AG04449 (cell line): ENCODE data around the gene MYBPC3.

Experiments used
- CTCF ChIA-PET: fragments of 350-600 bp; formaldehyde crosslinking; extraction: SDS; loops from one replicate; lab custom pipeline; 2021; ENCODE audit warnings: antibody characterized with exemption; lab: Yijun Ruan, JAX
- POLR2A ChIA-PET: fragments of 400-600, 350-600 bp; formaldehyde crosslinking; extraction: SDS; loops from one replicate; lab custom pipeline; 2020; ENCODE audit warnings: antibody characterized with exemption, inconsistent platforms; lab: Yijun Ruan, JAX
- DNase-seq: peaks from one replicate; pipeline ENCODE4 v3.0.0-alpha.2; 2010; ENCODE audit warnings: low read depth, low spot score
- H3K4me3 ChIP-seq: 2 replicates; pipeline ENCODE4 v1.5.1; 2011; ENCODE audit warnings: low read depth, mild to moderate bottlenecking, control low read depth, low read length
- TF ChIP-seq, protein P1 (sequence below): IDR thresholded peaks from one replicate; pipeline ENCODE4 v1.5.1; 2011; ENCODE audit warnings: mild to moderate bottlenecking, moderate library complexity, low read length, control low read depth, inconsistent platforms; ENCODE audit not compliant: insufficient read depth; ENCODE audit errors: missing control alignments

Gene MYBPC3

DNA sequence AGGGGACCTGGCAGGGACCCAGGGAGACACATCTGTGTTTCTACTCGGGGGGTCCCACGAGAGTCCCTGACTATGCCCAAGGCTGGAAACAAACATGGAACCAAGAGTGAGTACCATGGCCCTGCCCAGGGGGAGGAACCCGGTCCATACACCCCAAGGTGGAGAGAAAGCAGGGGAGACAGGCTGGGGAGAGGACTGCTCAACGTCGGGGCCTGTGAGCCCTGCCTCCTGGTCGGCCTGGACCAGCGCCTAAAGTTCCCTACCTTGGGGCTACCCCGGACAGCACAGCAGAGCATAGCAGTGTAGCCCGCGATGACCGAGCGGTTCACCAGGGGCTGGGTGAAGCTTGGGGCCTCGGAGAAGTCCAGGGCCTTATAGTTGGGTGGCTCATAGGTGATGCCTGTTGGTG lies 20.2 kb downstream of the MYBPC3 start:
- TF ChIP-seq, protein P1, sequence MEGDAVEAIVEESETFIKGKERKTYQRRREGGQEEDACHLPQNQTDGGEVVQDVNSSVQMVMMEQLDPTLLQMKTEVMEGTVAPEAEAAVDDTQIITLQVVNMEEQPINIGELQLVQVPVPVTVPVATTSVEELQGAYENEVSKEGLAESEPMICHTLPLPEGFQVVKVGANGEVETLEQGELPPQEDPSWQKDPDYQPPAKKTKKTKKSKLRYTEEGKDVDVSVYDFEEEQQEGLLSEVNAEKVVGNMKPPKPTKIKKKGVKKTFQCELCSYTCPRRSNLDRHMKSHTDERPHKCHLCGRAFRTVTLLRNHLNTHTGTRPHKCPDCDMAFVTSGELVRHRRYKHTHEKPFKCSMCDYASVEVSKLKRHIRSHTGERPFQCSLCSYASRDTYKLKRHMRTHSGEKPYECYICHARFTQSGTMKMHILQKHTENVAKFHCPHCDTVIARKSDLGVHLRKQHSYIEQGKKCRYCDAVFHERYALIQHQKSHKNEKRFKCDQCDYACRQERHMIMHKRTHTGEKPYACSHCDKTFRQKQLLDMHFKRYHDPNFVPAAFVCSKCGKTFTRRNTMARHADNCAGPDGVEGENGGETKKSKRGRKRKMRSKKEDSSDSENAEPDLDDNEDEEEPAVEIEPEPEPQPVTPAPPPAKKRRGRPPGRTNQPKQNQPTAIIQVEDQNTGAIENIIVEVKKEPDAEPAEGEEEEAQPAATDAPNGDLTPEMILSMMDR: no peak

DNA sequence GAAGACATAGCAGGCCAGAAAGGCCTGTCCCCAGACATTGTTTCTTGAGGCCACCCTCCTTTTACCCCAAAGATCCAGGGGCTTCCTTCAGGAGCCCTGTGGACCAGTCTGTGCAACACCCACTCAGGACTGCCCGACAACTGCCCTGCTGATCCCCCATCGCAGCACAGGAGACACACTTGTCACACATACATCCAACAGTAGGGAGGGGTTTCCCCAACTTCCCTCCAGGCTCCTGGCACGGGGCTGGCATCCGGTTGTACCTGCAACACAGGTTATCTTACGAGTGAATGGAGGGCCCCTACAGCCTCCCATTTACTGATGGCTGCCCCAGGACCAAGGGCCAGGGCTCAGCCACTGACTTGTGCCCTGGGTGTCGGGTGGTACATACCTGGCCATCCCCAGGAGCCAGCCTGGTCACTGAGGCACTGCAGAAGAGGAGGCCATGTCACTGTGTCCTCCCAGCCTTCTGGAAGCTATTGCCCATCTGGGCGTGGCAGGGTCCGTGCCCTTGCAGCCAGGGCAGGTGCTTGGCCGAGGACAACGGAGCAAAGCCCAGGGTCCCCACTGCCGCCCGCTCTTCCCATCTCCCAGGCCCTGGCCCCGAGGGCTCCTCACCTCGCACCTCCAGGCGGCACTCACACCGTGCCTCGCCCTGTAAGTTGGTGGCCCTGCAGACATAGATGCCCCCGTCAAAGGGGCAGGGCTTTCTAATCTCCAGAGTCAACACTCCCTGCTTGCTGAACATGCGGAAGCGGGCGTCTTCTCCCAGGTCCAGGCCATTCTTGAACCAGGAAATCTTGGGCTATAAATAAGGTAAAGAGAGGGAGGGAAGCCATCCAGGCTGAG lies 20.8 kb downstream of the MYBPC3 start:
- no peak for DNase-seq
- no peak overlapping the region for H3K4me3 ChIP-seq
- TF ChIP-seq, protein P1: no peak
- CTCF ChIA-PET: interaction anchor here (1.8 kb wide), 1 partner anchor 23 kb away, joined by 7 read pairs; no protein-coding TSS in a partner anchor
- POLR2A ChIA-PET: no interaction called here

More for the DNA sequence above, 20.2 kb downstream of the MYBPC3 start:
- no peak for DNase-seq
- ChIA-PET CTCF (interaction anchor here (1.8 kb wide), 1 partner anchor 22 kb away, joined by 7 read pairs; no protein-coding TSS in a partner anchor), POLR2A (no interaction called here)
- H3K4me3 ChIP-seq: no peak overlapping the region

- TF ChIP-seq, protein P1: no peak
- ChIA-PET POLR2A (interaction anchor here (0.6 kb wide), 1 partner anchor 105 kb away, joined by 3 read pairs; no protein-coding TSS in a partner anchor), CTCF (interaction anchor here (0.7 to 1.5 kb wide), 4 partner anchors 9 to 71 kb away, joined by 3 to 7 read pairs (median 4); no protein-coding TSS in a partner anchor)
- no peak for DNase-seq
- H3K4me3 ChIP-seq: no peak overlapping the region
Observed at GRCh38 chr11:47329987-47330931, 22.2 kb downstream of the MYBPC3 start.

DNA sequence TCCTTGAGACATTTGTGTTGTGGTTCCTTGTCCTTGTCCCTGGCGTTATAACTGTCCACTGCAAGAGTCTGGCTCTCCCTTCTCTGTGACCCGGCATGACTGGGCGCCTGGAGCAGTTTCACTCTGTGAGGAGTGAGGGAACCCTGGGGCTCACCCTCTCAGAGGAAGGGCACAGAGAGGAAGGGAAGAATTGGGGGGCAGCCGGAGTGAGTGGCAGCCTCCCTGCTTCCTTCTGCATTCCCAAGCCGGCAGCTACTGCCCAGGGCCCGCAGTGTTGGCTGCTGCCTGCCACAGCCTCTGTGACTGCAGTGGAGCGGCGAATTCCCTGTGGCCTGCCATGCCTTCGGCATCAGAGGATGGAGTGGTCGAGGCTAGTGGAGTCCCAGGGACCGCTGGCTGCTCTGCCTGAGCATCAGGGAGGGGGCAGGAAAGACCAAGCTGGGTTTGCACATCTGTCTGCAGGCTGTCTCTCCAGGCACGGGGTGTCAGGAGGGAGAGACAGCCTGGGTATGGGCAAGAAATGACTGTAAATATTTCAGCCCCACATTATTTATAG lies 23.0 kb downstream of the MYBPC3 start:
- CTCF ChIA-PET: interaction anchor here (0.9 to 1.5 kb wide), 3 partner anchors 8 to 70 kb away, joined by 4 to 7 read pairs (median 4); no protein-coding TSS in a partner anchor
- no peak overlapping the region for H3K4me3 ChIP-seq
- no peak for DNase-seq
- POLR2A ChIA-PET: interaction anchor here (0.6 kb wide), 1 partner anchor 106 kb away, joined by 3 read pairs; no protein-coding TSS in a partner anchor
- TF ChIP-seq, protein P1: no peak

DNA sequence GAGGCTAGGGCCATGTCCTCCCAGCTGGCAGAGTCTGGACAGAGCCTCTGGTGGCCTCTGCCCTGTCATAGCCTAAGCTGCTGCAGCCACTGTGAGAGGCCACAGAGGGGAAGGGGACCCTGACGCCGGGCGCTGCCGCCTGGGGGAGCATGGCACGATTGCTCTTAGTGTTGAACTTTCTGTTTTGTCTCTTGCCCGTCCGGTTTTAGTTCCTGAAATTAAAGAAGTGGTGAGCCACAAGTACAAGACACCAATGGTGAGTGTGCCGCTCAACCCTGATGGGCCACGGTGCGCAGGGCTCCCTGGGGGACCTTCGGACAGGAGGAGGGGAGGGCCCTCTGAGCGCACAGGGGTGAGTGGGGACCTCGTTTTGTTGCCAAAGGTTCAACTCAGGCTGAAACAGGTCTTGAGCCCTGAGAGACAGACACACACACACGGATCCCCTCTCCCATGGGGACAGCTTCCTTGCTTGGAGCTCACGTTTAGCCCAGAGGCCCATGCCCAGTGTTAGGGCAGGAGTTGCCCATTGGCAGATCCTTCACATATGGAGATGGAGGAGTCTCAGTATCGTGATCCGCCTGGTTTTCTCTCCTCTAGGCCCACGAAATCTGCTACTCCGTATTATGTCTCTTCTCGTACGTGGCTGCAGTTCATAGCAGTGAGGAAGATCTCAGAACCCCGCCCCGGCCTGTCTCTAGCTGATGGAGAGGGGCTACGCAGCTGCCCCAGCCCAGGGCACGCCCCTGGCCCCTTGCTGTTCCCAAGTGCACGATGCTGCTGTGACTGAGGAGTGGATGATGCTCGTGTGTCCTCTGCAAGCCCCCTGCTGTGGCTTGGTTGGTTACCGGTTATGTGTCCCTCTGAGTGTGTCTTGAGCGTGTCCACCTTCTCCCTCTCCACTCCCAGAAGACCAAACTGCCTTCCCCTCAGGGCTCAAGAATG lies 23.8 kb downstream of the MYBPC3 start:
- ChIA-PET CTCF (interaction anchor here (1.4 to 1.5 kb wide), 2 partner anchors 45 to 70 kb away, joined by 4 to 7 read pairs; no protein-coding TSS in a partner anchor), POLR2A (no interaction called here)
- H3K4me3 ChIP-seq: no peak overlapping the region
- TF ChIP-seq, protein P1: no peak
- no peak for DNase-seq
